Endodermal cell (in vitro differentiated cells): ENCODE measurements around the gene RBMS2. TPM values are rescaled to one million over a fixed set of nuclear protein-coding genes. Genes with fewer than 3 reads are reported as not detected.

Experiments
- DNase-seq: peaks from one replicate; pipeline ENCODE4 v3.0.0-alpha.2; 2017
- H3K27ac ChIP-seq: 2 replicates; pipeline ENCODE4 v1.5.1; 2013; ENCODE audit warnings: mild to moderate bottlenecking, low read depth, low read length, moderate library complexity
- H3K27me3 ChIP-seq: 2 replicates; pipeline ENCODE4 v1.6.1; 2013; ENCODE audit warnings: mild to moderate bottlenecking, low read length, moderate library complexity; ENCODE audit not compliant: insufficient read depth, control insufficient read depth, poor library complexity, severe bottlenecking
- H3K36me3 ChIP-seq: 2 replicates; pipeline ENCODE4 v1.7.0; 2013; ENCODE audit warnings: mild to moderate bottlenecking, low read length, moderate library complexity; ENCODE audit not compliant: control insufficient read depth, insufficient read depth
- H3K4me1 ChIP-seq: one replicate; pipeline ENCODE4 v1.7.0; 2013; ENCODE audit warnings: low read length; ENCODE audit not compliant: control insufficient read depth, insufficient read depth
- H3K4me3 ChIP-seq: 2 replicates; pipeline ENCODE4 v1.5.1; 2013; ENCODE audit warnings: mild to moderate bottlenecking, low read length, moderate library complexity
- H3K9ac ChIP-seq: 2 replicates; pipeline ENCODE4 v1.6.1; 2013; ENCODE audit warnings: mild to moderate bottlenecking, low read length, moderate library complexity; ENCODE audit not compliant: poor library complexity, severe bottlenecking; ENCODE audit errors: extremely low read depth
- H3K9me3 ChIP-seq: 2 replicates; pipeline ENCODE4 v1.6.1; 2013; ENCODE audit warnings: mild to moderate bottlenecking, low read length, moderate library complexity; ENCODE audit not compliant: control insufficient read depth
- H3K27ac Mint-ChIP-seq: 2 replicates; pipeline ENCODE4 v1.8.0; 2020; ENCODE audit warnings: mixed read lengths
- H3K27me3 Mint-ChIP-seq: 2 replicates; pipeline ENCODE4 v1.8.0; 2021; ENCODE audit warnings: mild to moderate bottlenecking, mixed read lengths; ENCODE audit not compliant: insufficient read depth
- H3K36me3 Mint-ChIP-seq: 2 replicates; pipeline ENCODE4 v1.8.0; 2020; ENCODE audit warnings: low read depth, mixed read lengths
- H3K4me1 Mint-ChIP-seq: 2 replicates; pipeline ENCODE4 v1.8.0; 2020; ENCODE audit warnings: mixed read lengths
- H3K4me3 Mint-ChIP-seq: 2 replicates; pipeline ENCODE4 v1.8.0; 2020; ENCODE audit warnings: mild to moderate bottlenecking, moderate library complexity, mixed read lengths
- H3K9me3 Mint-ChIP-seq: 2 replicates; pipeline ENCODE4 v1.8.0; 2020; ENCODE audit warnings: mild to moderate bottlenecking, mixed read lengths
- CTCF ChIP-seq: fragments of 200-600 bp; sonication (generic); conservative IDR thresholded peaks from 2 replicates; pipeline ENCODE4 v1.5.0; 2021; ENCODE audit warnings: antibody characterized with exemption, mild to moderate bottlenecking
- WGBS, 2 experiments: methylation state at CpG; one replicate each; pipeline versions ENCODE4 v1.1.5 to v1.1.7; 2013; ENCODE audit warnings: missing lambda C conversion rate in 2 of 2, mixed read lengths in 1 of 2; ENCODE audit not compliant: insufficient coverage in 1 of 2, insufficient read length in 1 of 2; 5-methylcytosine and 5-hydroxymethylcytosine counted together
- total RNA-seq, 2 donors: library from RNA; stranded (reverse); fragmentation: NEBNext Ultra II Directional in 1 of 2; extraction: Animal tissue kit (Norgen Biotek cat#: 25700) in 1 of 2; gene quantifications; 2 replicates in 1 of 2; 3 replicates in 1 of 2; pipeline ENCODE4 v1.2.1, GENCODE V29; 2021

The RBMS2 gene
- total RNA-seq, 2 donors from 2014 or later = 26.3 to 33.8 TPM

DNA sequence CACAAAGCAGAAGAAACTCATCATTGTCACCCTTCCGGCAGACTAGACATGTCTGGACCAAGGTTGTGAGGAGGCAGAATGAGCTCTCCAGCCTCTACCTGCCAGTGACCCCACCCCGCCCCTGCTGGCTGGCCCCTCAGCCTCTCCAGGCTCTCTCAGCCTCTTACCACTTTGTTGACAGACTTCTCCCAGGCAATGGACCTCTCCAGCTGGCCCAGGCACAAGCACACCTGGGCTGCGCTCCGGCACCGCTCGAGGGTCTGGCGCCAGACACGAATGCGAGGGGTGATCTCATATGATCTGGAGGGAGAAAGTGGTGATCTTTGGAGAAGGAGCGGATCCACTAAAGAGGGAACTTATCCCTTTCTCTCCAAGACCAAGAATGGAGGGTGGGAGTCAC is 78.2 kb downstream of the RBMS2 start:
- Histone ChIP-seq H3K36me3 (peaks cover 96% of the 10 kb centered on the region), H3K4me3 (no peak overlapping the region), H3K9ac (no peak overlapping the region), H3K27me3 (no peaks in the 10 kb centered on the region), H3K27ac (no peak overlapping the region), H3K4me1 (no peaks in the 10 kb centered on the region), H3K9me3 (no peaks in the 10 kb centered on the region)
- Mint-ChIP-seq H3K27me3 (no peaks in the 10 kb centered on the region), H3K9me3 (no peaks in the 10 kb centered on the region), H3K27ac (no peak overlapping the region), H3K4me1 (peaks cover 7% of the 10 kb centered on the region), H3K36me3 (peaks cover 84% of the 10 kb centered on the region), H3K4me3 (no peak overlapping the region)
- no peak for DNase-seq
- no peak for TF ChIP-seq CTCF
- 89 to 93% methylated on average over 3 to 10 of the region's 10 CpGs for WGBS, 2 experiments

- no peak overlapping the region for H3K4me3 Mint-ChIP-seq
- H3K36me3 Mint-ChIP-seq = peaks cover 85% of the 10 kb centered on the region
- no peaks in the 10 kb centered on the region for H3K27me3 Mint-ChIP-seq
- WGBS, 2 experiments = 96 to 100% methylated on average over 5 to 6 of the region's 6 CpGs
- no peak for TF ChIP-seq CTCF
- Histone ChIP-seq H3K4me3 (no peak overlapping the region), H3K9ac (no peak overlapping the region), H3K36me3 (peaks cover 96% of the 10 kb centered on the region), H3K27ac (no peak overlapping the region), H3K4me1 (no peaks in the 10 kb centered on the region), H3K9me3 (no peaks in the 10 kb centered on the region), H3K27me3 (no peaks in the 10 kb centered on the region)
- H3K4me1 Mint-ChIP-seq = peaks cover 5% of the 10 kb centered on the region
- no peak overlapping the region for H3K27ac Mint-ChIP-seq
- H3K9me3 Mint-ChIP-seq = no peaks in the 10 kb centered on the region
- DNase-seq = no peak
These were observed 79.1 kb downstream of the RBMS2 start for GRCh38 chr12:56600753-56601152.

DNA sequence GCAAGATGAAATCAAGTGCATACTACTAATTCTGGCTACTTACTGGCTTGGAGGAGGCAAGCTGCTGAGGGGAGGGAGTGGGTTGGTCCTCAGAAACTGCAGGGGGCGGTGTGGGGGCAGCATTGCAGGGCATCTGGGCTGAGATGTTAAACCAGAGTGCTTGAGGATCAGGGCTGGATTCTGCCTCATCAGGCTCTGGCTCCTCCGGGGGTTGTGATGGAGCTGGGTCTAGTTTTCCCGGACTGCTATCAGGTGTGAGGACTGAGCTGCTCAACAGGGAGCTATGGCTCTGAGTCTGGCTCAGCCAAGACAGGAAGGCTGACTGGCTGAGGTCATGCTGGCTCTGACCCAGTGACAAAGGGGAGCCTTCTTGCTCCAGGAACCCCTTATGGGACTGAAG is 79.9 kb downstream of the RBMS2 start:
- peaks cover 90% of the 10 kb centered on the region for H3K36me3 Mint-ChIP-seq
- H3K9me3 ChIP-seq = no peaks in the 10 kb centered on the region
- no peaks in the 10 kb centered on the region for H3K9me3 Mint-ChIP-seq
- H3K27ac ChIP-seq = no peak overlapping the region
- no peak overlapping the region for H3K4me3 ChIP-seq
- H3K36me3 ChIP-seq = peaks cover 98% of the 10 kb centered on the region
- H3K27me3 ChIP-seq = no peaks in the 10 kb centered on the region
- no peaks in the 10 kb centered on the region for H3K4me1 ChIP-seq
- H3K9ac ChIP-seq = no peak overlapping the region
- no peak overlapping the region for H3K27ac Mint-ChIP-seq
- peak; percentile 80 for DNase-seq
- H3K4me1 Mint-ChIP-seq = peaks cover 5% of the 10 kb centered on the region
- WGBS, 2 experiments = 85 to 100% methylated on average over 1 to 3 of the region's 3 CpGs
- H3K4me3 Mint-ChIP-seq = no peak overlapping the region
- peak; percentile 49 for TF ChIP-seq CTCF
- H3K27me3 Mint-ChIP-seq = no peaks in the 10 kb centered on the region
